SK-N-SH treated with all-trans-retinoic acid at 6 μM for 48 hours (cell line): ENCODE measurements around the gene NAIF1.

Experiments used
- CSDC2 ChIP-seq: fragments of 250-450 bp; sonication (Bioruptor Pico); IDR thresholded peaks from 2 replicates; pipeline ENCODE4 v1.5.0; 2020; ENCODE audit warnings: mild to moderate bottlenecking, moderate library complexity
- OSR1 ChIP-seq: fragments of 250-450 bp; sonication (Bioruptor Pico); IDR thresholded peaks from 2 replicates; pipeline ENCODE4 v1.8.0; 2022; ENCODE audit warnings: moderate library complexity, mild to moderate bottlenecking, inconsistent platforms
- PATZ1 ChIP-seq: fragments of 250-450 bp; sonication (Bioruptor Pico); IDR thresholded peaks from 2 replicates; pipeline ENCODE4 v1.8.0; 2020; ENCODE audit warnings: mild to moderate bottlenecking, moderate library complexity, borderline replicate concordance
- PPARA ChIP-seq: fragments of 250-450 bp; sonication (Bioruptor Pico); IDR thresholded peaks from 2 replicates; pipeline ENCODE4 v1.5.0; 2020; ENCODE audit warnings: mild to moderate bottlenecking, borderline replicate concordance
- RARB ChIP-seq: fragments of 250-450 bp; sonication (Bioruptor Pico); IDR thresholded peaks from 2 replicates; pipeline ENCODE4 v1.8.0; 2021; ENCODE audit warnings: mild to moderate bottlenecking, moderate library complexity
- SNAI2 ChIP-seq: fragments of 250-450 bp; sonication (Bioruptor Pico); IDR thresholded peaks from 2 replicates; pipeline ENCODE4 v1.5.0; 2020; ENCODE audit warnings: mild to moderate bottlenecking, moderate library complexity
- TCF4 ChIP-seq: fragments of 250-450 bp; sonication (Bioruptor Pico); IDR thresholded peaks from 2 replicates; pipeline ENCODE4 v1.8.0; 2021; ENCODE audit warnings: mild to moderate bottlenecking, moderate library complexity, borderline replicate concordance
- TOX ChIP-seq: fragments of 250-450 bp; sonication (Bioruptor Pico); IDR thresholded peaks from 2 replicates; pipeline ENCODE4 v1.8.0; 2021; ENCODE audit warnings: mild to moderate bottlenecking, moderate library complexity, borderline replicate concordance
- ZC3H10 ChIP-seq: fragments of 250-450 bp; sonication (Bioruptor Pico); IDR thresholded peaks from 2 replicates; pipeline ENCODE4 v1.5.1; 2021; ENCODE audit warnings: mild to moderate bottlenecking, moderate library complexity
- ZFP3 ChIP-seq: fragments of 250-450 bp; sonication (Bioruptor Pico); IDR thresholded peaks from 2 replicates; pipeline ENCODE4 v1.5.0; 2020; ENCODE audit warnings: mild to moderate bottlenecking, moderate library complexity
- ZFP30 ChIP-seq: fragments of 450-650 bp; formaldehyde crosslinking; IDR thresholded peaks from 2 replicates; pipeline ENCODE4 v1.5.0; 2022; ENCODE audit warnings: mild to moderate bottlenecking, moderate library complexity
- ZNF8 ChIP-seq: fragments of 450-650 bp; formaldehyde crosslinking; IDR thresholded peaks from 2 replicates; pipeline ENCODE4 v1.5.0; 2020; ENCODE audit warnings: mild to moderate bottlenecking, moderate library complexity

- TF ChIP-seq TCF4 (CRISPR knock-in tag) (no peak), RARB (CRISPR knock-in tag) (no peak), TOX (CRISPR knock-in tag) (no peak), ZC3H10 (CRISPR knock-in tag) (no peak), ZNF8 (CRISPR knock-in tag) (no peak), ZFP30 (no peak), PATZ1 (no peak), CSDC2 (CRISPR knock-in tag) (no peak), PPARA (CRISPR knock-in tag) (no peak), ZFP3 (CRISPR knock-in tag) (no peak), OSR1 (no peak), SNAI2 (CRISPR knock-in tag) (no peak)
Measured at GRCh38 chr9:128089299-128089698, 22.2 kb upstream of the NAIF1 start.
